Anterior cingulate cortex (tissue), 58 donors: Measurements from ENCODE around the gene MDGA2.
"Not testable (repeated sequence)": the region's sequence is repeated elsewhere in the genome, so short reads cannot be mapped to it uniquely, and the experiment has no call there.

Experiments
- DNase-seq, 58 donors: peaks; one replicate each; lab custom pipeline; 2025; lab: John Stamatoyannopoulos, UW

Gene MDGA2

DNA sequence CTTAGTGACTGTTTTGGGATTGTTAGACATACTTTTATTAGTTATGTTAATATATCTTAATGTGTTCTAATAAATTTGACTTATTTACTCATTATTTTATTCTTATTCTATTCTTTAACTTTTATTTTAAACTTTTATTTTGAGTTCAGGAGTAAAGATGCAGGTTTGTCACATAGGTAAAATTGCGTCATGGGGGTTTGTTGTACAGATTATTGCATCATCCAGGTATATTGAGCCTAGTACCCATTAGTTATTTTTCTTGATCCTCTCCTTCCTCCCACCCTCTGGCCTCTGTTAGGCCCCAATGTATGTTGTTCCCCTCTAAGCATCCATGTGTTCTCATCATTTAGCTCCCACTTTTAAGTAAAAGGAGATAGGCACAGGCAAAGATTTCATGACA lies 495.5 kb downstream of the MDGA2 start:
- DNase-seq = no peak

DNA sequence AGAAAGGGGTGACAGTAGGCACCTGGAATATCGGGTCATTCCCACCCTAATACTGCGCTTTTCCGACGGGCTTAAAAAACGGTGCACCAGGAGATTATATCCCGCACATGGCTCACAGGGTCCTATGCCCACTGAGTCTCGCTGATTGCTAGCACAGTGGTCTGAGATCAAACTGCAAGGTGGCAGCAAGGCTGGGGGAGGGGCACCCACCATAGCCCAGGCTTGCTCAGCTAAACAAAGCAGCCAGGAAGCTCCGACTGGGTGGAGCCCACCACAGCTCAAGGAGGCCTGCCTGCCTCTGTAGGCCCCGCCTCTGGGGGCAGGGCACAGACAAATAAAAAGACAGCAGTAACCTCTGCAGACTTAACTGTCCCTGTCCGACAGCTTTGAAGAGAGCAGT lies 503.5 kb downstream of the MDGA2 start:
- DNase-seq = not testable (repeated sequence)

DNA sequence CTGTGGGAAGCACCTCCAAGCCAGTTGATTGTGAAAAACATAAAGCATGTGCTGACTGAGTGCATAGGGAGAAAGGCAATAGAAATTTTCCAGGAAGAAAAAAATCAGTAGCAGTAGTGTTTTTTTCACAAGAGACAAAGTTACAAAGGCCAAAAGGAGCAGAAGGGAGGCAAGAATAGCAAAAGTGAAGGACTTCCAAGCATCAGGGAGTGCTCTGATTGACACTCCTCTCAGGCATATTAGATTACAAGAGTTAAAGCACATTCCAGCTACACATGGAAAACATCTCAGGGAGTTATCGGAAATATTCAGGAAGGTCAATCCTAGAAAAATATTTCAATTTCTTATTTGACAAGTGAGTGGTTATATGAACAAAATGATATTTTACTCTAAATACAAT lies 508.0 kb downstream of the MDGA2 start:
- no peak for DNase-seq

DNA sequence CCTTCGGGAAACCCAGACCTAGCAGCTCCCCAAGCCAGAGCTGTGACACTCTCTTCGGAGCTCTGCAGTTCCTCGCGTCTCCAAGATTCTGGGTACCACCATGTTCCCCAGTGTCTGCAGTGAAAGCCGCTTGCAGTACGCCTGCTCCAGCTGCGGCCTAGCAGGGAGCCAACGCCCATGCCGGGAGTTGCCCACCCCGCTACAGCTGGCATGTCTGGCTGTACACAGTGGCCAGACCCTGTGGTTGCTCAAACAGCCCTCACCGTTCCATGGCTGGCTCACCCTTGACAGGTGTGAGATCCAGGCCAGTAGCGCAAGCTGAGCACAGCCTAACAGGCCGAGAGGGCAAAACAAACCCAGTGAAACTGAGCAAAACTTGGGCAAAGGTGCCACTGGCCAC lies 520.0 kb downstream of the MDGA2 start:
- DNase-seq = no peak

DNA sequence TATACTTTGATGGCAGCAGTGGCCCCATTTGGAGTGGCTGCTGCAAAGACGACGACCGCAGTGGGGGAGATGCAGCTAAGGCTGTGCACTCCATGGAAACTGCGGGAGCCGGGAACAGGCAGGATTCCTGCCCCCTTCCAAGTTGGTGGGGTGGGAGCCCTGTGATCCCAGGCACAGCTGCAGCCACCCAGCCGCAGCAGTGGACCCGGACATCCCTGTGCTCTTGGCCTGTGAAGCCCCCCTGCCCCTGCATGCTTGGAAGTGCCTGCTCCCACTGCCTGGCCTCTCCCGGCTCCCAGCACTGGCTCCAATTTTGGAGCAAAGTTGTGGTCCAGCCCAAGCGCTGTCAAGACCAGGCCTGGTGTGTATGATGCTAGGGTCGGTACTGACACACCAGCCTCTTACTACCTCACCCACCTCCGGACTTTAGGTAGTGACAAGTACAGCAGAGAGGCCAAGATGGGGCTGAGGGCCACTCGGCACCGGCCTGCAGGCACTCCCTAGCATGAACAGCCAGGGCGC lies 521.1 kb downstream of the MDGA2 start:
- DNase-seq = no peak

DNA sequence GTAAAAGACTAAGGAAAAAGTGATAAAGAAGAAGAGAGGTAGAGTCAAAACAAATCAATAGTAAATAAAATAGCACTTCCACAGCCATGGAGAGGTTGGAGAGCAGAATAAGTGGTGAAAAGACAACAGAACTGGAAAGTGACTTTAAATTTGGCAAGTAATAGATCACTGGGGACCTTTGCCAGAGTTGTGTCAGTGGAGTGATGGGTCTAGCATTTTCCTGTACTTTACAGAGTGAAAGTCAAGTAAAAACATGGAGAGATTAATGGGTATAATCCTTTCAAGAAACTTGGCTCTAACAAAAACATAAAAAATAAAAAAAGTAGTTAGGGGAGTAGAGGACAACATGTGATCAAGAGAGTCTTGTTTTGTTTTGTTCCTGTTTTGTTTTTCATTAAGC lies 521.7 kb downstream of the MDGA2 start:
- DNase-seq = no peak

DNA sequence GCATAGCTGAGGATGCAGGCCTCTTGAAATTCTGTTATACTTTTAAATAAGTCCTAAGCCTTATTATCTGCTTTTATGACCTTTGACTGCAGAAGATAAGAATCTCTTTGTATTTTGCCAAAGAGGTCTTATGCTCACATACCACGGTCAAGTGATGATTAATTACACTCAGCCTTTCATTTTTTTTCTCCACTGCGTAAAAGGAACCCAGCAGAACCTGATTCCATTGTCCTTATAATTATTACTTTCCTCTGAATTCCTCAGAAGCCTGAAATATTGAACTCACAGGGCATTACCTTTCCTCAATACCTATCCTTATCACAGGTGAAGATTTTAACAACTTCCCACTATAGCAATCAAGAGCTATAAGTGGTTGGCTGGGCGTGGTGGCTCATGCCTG lies 525.1 kb downstream of the MDGA2 start:
- DNase-seq = no peak

DNA sequence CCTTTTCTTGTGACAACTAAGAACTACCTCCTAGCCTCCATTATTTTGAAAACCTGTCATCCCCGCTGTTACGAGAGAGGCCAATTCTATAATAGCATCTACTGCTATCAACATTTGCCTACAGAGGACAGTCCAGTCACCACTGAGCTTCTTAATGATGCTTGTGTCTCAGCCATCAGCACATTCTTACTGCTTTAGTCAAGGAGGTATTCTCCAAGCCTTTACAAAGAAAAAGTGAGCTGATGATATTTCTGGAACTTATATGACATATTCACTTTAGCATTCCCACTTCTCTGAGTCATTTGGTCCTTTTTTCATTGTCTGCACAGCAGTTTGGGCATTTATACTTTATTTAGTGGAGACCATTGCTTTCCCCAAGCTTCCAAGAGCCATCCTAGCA lies 526.1 kb downstream of the MDGA2 start:
- no peak for DNase-seq

DNA sequence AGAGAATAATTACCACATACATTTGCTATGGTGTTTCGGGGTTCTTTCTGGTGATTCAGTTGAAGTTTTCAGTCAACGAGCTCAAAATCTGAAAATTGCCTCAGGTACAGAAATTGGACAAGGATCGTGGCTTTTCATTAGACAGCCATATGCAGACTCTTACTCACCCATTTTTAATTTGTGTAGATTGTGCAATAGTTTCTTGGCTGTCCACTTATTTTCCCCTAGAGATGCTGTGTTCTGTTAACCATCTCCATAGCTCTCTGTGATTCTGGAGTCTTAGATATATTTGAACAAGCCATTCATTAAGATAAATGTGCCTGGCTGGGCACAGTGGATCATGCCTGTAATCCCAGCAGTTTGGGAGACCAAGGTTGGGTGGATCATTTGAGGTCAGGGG lies 526.7 kb downstream of the MDGA2 start:
- DNase-seq = no peak

DNA sequence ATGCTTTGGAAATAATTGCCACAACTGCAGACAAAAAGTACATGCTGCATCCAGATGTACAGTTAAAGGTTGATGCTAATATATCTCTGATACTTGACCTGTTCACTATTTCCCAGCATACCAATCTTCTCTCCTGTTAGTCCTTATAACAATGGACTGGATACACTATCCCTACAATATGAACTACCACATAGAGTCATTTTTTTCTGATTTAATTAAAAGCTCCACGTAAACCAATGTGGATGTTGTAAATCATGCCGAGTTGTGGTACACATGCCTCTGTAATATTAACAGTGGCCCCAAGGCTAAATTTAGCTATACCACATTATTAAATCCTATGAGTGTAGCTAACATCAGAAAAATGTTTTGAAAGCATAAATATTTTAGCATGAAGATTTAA lies 554.8 kb downstream of the MDGA2 start:
- no peak for DNase-seq

DNA sequence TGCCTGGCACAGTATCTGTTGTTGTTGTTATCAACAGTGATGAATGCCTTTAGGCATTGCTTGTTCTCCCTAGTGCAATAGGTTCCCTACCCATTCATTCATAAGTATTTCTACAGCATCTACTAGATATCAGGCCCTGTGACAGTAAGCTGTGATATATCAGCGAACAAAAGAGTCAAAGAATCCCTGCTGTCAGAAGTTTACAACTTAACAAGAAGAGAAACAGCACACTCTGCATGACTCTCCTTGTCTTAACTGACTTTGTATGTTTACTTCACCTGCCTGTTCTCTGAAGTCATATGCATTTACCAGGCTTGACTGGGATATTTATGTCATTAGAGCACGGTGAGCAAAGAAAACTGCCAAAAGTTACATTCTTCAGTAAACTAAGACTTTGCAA lies 571.6 kb downstream of the MDGA2 start:
- DNase-seq = no peak

DNA sequence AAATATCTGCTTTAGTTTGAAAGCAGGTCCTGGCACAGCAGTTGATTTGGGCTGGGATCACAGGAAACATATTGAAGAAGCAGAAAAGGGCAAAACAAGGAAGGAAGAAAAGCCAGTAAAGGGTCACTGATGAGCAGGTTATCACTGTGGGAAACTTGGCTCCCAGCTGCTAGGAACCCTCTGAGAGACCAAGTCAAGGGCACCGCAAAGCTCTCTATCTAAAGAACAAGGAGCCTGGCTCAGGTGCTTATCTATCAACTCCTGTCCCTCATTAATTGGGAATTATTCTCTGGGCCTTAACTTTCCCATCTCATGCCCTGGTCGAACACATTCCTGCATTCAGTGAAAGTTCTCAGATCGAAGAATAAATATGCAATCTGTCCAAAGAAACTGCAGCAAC lies 572.9 kb downstream of the MDGA2 start:
- no peak for DNase-seq

DNA sequence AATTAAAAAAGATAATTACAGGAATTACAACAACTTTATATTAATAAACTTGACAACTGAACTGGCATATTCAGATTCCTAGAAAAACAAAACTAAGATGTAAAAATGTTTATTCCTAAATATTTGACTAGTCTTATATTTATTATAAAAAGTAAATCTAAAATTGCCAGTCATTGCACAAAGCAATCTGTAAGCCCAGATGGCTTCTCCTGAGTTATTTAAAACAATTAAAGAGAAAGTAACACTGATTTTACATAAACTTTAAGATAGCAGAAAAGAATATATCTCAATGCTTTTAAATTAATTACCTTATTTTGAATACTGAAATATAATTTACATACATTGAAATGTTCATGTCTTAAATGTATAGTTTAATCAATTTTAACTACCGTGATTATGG lies 589.7 kb downstream of the MDGA2 start:
- DNase-seq = no peak

DNA sequence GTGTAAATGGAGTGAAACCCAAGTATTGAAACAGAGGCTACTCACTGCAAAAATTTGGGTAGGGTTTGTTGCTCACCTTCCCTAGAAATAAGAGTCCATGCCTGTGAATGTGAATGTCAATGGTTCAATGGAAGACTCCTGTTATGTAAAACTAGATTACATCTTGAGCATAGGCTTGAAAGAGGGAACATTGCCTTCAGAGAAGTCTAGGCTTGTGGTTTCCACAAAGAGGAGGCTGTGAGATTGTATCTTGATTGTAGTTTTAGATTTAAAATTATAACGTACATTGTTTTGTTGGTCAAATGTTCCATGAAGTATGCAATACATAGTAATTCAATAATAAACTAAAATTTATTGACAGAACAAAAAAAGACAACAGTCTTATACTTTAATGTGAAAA lies 610.1 kb downstream of the MDGA2 start:
- no peak for DNase-seq

DNA sequence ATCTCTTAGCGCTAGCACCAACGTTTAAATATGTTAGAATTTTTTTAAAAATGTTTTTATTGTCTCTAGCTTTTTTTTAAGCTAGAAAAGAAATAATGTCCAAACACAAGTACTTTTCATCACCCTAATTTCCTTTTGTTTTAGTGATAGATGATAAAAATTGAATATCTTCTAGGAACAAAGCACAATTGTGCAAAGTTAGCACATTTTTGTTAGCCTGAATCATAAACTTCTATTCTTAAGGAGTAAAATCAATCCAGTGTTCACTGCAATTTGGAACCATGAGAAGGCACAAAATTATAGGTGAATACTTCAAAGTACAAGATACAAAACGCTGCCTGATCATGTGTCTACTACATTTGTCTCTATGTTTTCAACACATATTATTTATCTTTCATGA lies 615.4 kb downstream of the MDGA2 start:
- DNase-seq = no peak

DNA sequence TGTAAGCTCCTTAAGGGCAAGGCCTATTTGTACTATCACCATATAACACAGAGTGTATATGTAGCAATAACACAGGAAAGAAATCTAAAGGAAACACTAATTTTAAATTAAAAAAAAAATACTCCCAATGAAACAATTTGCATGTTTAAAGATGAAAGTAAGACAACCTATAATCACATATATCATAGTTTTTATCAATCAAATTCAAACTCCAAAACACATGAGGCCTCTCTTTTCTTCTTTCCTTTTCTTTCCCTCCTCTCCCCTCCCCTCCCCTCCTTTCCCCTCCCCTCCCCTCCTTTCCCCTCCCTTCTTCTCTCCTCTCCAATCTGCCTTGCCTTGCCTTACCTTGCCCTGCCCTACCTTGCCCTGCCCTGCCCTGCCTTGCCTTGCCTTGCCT lies 618.0 kb downstream of the MDGA2 start:
- DNase-seq = no peak

DNA sequence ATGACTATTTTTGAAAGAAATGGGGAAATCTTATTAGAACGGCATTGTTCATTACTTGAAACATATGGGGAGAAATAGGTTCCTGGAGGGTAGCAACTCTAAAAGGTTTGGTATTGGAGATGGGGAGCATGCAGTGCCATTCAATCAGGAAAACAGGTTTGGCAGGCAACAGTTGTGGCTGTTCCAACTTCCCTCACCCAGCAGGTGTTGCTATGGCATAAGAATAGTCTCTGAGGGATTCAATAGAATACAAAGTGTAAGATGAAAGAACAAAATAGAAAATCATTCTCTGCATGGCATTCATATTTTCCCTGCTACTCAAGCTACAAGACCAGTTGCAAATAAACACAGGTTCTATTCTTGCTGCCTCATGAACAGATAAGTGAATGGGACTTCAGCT lies 630.6 kb downstream of the MDGA2 start:
- peak in 6 of 58 donors; percentile 1 to 18 (median 4) for DNase-seq

DNA sequence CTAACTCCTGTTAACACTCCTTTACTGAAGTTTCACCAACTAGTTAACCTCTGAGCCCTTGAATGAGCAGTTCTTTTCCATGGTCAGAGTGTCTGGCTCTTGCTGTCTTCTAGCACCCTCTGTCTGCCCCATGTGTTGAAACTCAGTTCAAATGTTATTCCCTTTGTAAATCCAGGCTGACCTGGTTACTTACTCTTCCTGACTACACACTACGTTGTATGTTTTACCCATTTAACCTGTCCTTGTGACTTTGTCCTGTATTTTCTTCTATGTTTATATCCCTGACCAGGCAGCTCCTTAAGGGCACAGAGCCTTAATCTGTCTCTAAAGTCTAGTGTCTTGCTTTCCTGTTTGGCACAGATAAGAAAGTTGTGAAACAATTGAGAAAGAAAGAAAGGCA lies 634.9 kb downstream of the MDGA2 start:
- peak in 1 of 58 donors; percentile 9 for DNase-seq

DNA sequence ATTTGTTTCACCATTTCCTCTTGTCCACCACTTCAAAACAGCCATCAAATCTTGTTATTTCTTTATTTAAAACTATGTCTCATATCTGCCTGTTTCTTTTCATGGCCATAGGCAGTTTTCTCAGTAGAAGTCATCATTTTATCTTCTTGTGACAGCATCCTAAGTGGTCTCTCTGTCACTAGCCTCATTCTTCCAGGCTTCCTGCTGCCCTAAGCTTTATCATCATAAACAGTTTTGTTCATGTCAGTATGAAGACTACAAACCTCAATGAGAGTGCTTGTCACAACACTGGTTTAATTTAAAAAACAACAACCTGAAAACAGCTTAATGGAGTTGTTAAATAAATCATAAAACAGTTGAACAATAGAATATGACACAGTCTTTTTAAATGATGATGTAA lies 636.1 kb downstream of the MDGA2 start:
- no peak for DNase-seq

DNA sequence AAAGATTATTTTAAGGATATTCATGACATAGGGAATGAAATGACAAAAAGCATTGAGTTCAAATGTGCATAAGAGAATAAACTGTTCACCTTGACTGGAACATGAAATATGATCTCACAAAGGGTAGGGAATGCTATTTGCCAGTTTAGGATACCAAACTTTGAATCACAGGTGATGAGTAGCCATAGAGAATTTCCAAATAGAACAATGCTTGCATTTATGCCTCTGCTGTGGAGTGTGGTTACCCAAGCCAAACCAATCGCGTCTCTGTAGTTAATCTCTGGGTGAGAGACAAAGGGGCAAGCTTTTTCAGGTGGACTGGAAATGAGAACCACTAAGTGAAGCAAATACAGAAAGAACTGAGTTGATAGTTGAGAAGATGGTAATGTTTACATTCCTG lies 652.7 kb downstream of the MDGA2 start:
- DNase-seq = no peak

DNA sequence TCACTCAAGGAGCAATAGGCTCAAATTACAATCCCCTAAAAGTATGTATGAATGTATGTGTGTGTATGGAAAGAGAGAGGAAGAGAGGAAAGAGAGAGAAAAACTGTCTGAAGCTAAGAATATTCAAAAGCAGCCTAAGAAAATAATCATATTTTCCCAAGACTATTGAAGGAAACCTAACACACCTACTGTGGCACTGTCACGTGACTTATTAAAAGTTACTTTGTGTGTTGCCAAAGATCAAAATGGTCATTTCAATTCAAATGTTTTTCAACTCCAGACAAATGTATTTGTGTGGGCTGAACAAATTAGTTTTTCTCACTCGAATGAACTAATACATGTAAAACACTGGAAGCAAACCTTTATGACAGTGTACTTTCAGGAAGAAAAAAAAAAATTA lies 654.9 kb downstream of the MDGA2 start:
- DNase-seq = no peak

DNA sequence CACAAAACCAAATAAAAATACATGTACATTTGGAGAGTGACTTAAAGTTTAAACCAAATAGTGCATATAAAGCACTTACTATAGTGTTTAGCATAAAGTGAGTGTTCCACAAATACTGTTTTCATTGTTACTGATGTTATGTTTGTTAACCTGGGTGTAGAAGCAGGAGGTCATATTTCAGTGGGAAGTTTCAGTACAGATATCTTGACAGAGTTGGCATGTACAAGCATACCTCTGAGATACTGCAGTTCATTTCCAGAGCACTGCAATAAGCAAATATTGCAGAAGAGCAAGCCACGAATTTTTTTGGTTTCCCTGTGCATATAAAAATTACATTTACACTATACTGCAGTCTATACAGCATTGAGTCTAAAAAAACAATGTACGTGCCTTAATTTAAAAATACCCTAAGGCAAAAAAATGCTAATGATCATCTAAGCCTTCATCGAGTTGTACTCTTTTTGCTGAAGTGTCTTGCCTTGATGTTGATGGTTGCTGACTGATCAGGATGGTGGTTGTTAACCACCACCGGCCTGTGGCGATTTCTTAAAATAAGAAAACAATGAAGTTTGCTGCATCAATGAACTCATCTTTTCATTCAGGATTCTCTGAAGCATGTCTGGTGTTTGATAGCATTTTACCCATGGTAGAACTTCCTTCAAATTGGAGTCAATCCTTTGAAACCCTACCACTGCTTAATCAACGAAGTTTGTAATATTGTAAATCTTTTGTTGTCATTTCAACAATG lies 662.7 kb downstream of the MDGA2 start:
- DNase-seq = no peak

DNA sequence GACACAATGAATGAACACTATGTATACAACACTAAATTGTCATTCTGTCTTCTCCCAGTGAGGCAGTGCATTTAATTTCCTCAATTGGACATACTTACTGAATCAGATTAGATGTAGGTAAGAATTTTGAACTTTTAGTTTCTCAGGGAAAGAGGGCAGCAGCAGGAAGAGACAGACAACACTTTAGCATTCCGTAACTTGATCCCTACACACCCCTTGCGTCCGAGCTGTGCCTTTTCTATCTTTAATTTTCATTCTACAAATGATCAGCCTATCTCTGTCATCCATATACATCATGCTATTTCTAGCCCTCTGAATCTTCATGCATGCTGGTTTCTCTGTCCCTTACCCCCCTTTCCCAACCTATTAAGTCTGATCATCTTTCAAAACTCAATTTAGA lies 665.8 kb downstream of the MDGA2 start:
- no peak for DNase-seq
